Measurements from ENCODE around the gene ARHGAP31.
"Not testable (repeated sequence)": the region's sequence is repeated elsewhere in the genome, so short reads cannot be mapped to it uniquely, and the experiment has no call there.

Gene ARHGAP31

DNA sequence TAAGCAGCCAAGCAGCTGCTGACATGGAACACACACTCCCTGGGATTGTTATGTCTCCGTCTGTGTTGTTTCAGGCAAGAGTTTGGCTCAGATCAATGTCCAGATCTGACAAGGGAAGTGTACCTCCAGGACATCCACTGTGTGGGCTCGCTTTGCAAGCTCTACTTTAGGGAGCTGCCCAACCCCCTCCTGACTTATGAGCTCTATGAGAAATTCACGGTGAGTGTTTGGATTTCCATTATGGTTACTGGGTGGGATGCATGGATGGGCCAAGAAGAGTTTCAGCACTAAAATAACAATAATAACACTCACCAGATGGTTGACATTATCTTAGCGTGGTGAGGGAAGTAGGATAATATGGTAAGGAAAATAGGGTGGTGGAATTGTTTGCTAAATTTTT is 74.1 kb downstream of the ARHGAP31 start:
- Histone ChIP-seq H3K27ac (ENCODE audit: extremely low read depth, low read depth, low read length) (no peak overlapping the region), H3K36me3 (ENCODE audit: control insufficient read depth in 2 of 2, insufficient read depth in 1 of 2, low read length in 2 of 2) (no peaks in the 10 kb centered on the region), H3K4me3 (ENCODE audit: low read depth, low read length) (no peak overlapping the region), H3K9me3 (ENCODE audit: control insufficient read depth, insufficient read depth, low read depth, low read length) (no peaks in the 10 kb centered on the region), H3K4me1 (ENCODE audit: control insufficient read depth, insufficient read depth, low read length) (no peaks in the 10 kb centered on the region)
- CTCF ChIA-PET: no interaction called here
- POLR2A ChIA-PET: no interaction called here
- TF ChIP-seq ZSCAN16 (tag by site-specific recombination; IDR thresholded peaks at IDR 0.05) (no peak), ZBTB21 (tag by site-specific recombination; IDR thresholded peaks at IDR 0.05) (no peak), ZNF621 (tag by site-specific recombination; IDR thresholded peaks at IDR 0.05) (no peak), ZFP3 (tag by site-specific recombination; IDR thresholded peaks at IDR 0.05; ENCODE audit: low read depth) (no peak), GLIS1 (tag by site-specific recombination; IDR thresholded peaks at IDR 0.05) (no peak)

DNA sequence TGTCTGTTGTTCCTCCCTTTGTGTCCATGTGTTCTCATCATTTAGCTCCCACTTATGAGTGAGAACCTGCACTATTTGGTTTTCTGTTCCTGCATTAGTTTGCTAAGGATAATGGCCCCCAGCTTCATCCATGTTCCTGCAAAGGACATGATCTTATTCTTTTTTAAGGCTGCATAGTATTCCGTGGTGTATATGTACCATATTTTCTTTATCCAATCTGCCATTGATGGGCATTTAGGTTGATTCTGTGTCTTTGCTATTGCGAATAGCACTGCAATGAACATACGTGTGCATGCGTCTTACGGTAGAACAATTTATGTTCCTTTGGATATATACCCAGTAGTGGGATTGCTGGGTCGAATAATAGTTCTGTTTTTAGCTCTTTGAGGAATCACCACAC is 77.6 kb downstream of the ARHGAP31 start:
- H3K27ac ChIP-seq (ENCODE audit: extremely low read depth, low read depth, low read length); H3K4me1 ChIP-seq (ENCODE audit: control insufficient read depth, insufficient read depth, low read length); POLR2A ChIA-PET; H3K36me3 ChIP-seq (ENCODE audit: control insufficient read depth in 2 of 2, insufficient read depth in 1 of 2, low read length in 2 of 2); H3K4me3 ChIP-seq (ENCODE audit: low read depth, low read length); CTCF ChIA-PET; H3K9me3 ChIP-seq (ENCODE audit: control insufficient read depth, insufficient read depth, low read depth, low read length): not testable (repeated sequence)

DNA sequence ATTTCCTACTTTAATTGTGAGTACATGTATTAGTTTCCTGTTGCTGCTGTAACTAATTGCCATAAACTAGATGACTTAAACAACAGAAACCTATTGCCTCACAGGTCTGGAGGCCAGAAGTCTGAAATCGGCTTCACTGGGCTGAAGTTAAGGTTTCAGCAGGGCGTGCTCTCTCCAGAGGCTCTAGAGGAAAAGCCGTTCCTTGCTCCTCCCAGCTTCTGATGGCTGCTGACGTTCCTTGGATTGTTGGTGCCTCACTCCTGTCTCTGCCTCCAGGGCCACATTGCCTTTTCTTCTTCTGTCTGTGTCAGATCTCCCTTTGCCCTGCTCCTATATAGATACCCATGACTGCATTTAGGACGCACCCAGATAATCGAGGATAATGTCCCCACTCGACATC is 80.9 kb downstream of the ARHGAP31 start:
- CTCF ChIA-PET: no interaction called here

DNA sequence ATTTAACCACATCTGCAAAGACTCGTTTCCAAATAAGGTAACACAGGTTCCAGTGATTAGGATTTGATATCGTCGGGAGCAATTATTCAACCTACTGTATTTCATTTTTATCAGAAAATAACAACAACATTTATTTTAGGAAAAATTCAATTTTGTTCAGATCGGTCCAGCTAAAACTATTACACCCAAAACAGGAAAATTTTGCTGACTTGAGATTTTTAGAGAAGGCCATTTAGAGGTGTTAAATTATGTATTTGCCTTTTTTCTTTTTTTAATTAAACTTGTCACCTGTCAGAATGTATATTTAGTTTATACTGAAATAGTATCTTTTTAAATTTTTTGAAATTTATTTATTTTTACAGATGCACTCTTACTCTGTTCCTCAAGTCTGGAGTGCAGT is 81.3 kb downstream of the ARHGAP31 start:
- TF ChIP-seq RBAK (tag by site-specific recombination; IDR thresholded peaks at IDR 0.05) (no peak), ZNF266 (tag by site-specific recombination; IDR thresholded peaks at IDR 0.05; ENCODE audit: low read depth) (no peak), MEIS1 (CRISPR knock-in tag; IDR thresholded peaks at IDR 0.05; ENCODE audit: borderline replicate concordance) (no peak), ZNF132 (tag by site-specific recombination; IDR thresholded peaks at IDR 0.05; ENCODE audit: borderline replicate concordance) (no peak), ZNF785 (tag by site-specific recombination; IDR thresholded peaks at IDR 0.05) (no peak), ZBTB1 (tag by site-specific recombination; IDR thresholded peaks at IDR 0.05) (no peak), YY1 (tag by site-specific recombination; IDR thresholded peaks at IDR 0.05) (no peak), SALL2 (tag by site-specific recombination; IDR thresholded peaks at IDR 0.05; ENCODE audit: borderline replicate concordance) (no peak)
- TF ChIP-seq, protein P1, sequence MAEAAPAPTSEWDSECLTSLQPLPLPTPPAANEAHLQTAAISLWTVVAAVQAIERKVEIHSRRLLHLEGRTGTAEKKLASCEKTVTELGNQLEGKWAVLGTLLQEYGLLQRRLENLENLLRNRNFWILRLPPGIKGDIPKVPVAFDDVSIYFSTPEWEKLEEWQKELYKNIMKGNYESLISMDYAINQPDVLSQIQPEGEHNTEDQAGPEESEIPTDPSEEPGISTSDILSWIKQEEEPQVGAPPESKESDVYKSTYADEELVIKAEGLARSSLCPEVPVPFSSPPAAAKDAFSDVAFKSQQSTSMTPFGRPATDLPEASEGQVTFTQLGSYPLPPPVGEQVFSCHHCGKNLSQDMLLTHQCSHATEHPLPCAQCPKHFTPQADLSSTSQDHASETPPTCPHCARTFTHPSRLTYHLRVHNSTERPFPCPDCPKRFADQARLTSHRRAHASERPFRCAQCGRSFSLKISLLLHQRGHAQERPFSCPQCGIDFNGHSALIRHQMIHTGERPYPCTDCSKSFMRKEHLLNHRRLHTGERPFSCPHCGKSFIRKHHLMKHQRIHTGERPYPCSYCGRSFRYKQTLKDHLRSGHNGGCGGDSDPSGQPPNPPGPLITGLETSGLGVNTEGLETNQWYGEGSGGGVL (tag by site-specific recombination; IDR thresholded peaks at IDR 0.05): no peak
- TF ChIP-seq, protein P2, sequence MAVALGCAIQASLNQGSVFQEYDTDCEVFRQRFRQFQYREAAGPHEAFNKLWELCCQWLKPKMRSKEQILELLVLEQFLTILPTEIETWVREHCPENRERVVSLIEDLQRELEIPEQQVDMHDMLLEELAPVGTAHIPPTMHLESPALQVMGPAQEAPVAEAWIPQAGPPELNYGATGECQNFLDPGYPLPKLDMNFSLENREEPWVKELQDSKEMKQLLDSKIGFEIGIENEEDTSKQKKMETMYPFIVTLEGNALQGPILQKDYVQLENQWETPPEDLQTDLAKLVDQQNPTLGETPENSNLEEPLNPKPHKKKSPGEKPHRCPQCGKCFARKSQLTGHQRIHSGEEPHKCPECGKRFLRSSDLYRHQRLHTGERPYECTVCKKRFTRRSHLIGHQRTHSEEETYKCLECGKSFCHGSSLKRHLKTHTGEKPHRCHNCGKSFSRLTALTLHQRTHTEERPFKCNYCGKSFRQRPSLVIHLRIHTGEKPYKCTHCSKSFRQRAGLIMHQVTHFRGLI (tag by site-specific recombination; IDR thresholded peaks at IDR 0.05): no peak
- H3K4me3 ChIP-seq (ENCODE audit: low read depth, low read length): no peak overlapping the region
- POLR2A ChIA-PET: no interaction called here
- no peaks in the 10 kb centered on the region for H3K36me3 ChIP-seq (ENCODE audit: control insufficient read depth in 2 of 2, insufficient read depth in 1 of 2, low read length in 2 of 2)
- no peak overlapping the region for H3K27ac ChIP-seq (ENCODE audit: extremely low read depth, low read depth, low read length)
- CTCF ChIA-PET: no interaction called here
- no peaks in the 10 kb centered on the region for H3K4me1 ChIP-seq (ENCODE audit: control insufficient read depth, insufficient read depth, low read length)
- H3K9me3 ChIP-seq (ENCODE audit: control insufficient read depth, insufficient read depth, low read depth, low read length): no peaks in the 10 kb centered on the region

More for the DNA sequence above, 80.9 kb downstream of the ARHGAP31 start:
- no peaks in the 10 kb centered on the region for H3K4me1 ChIP-seq (ENCODE audit: control insufficient read depth, insufficient read depth, low read length)
- POLR2A ChIA-PET: no interaction called here
- H3K36me3 ChIP-seq (ENCODE audit: control insufficient read depth in 2 of 2, insufficient read depth in 1 of 2, low read length in 2 of 2): no peaks in the 10 kb centered on the region
- no peak overlapping the region for H3K4me3 ChIP-seq (ENCODE audit: low read depth, low read length)
- no peaks in the 10 kb centered on the region for H3K9me3 ChIP-seq (ENCODE audit: control insufficient read depth, insufficient read depth, low read depth, low read length)
- no peak overlapping the region for H3K27ac ChIP-seq (ENCODE audit: extremely low read depth, low read depth, low read length)
- TF ChIP-seq ZNF426 (tag by site-specific recombination; IDR thresholded peaks at IDR 0.05): no peak
- TF ChIP-seq ZNF76 (tag by site-specific recombination; IDR thresholded peaks at IDR 0.05; ENCODE audit: borderline replicate concordance, low read depth): no peak
- no peak for TF ChIP-seq ZNF624 (tag by site-specific recombination; IDR thresholded peaks at IDR 0.05)
- TF ChIP-seq ZBTB17 (tag by site-specific recombination; IDR thresholded peaks at IDR 0.05): no peak
- no peak for TF ChIP-seq ZNF223 (tag by site-specific recombination; IDR thresholded peaks at IDR 0.05)
- TF ChIP-seq, protein P3, sequence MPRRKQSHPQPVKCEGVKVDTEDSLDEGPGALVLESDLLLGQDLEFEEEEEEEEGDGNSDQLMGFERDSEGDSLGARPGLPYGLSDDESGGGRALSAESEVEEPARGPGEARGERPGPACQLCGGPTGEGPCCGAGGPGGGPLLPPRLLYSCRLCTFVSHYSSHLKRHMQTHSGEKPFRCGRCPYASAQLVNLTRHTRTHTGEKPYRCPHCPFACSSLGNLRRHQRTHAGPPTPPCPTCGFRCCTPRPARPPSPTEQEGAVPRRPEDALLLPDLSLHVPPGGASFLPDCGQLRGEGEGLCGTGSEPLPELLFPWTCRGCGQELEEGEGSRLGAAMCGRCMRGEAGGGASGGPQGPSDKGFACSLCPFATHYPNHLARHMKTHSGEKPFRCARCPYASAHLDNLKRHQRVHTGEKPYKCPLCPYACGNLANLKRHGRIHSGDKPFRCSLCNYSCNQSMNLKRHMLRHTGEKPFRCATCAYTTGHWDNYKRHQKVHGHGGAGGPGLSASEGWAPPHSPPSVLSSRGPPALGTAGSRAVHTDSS (tag by site-specific recombination; IDR thresholded peaks at IDR 0.05): no peak
- TF ChIP-seq ZSCAN23 (tag by site-specific recombination; IDR thresholded peaks at IDR 0.05): no peak
